PFSK-1 (cell line): ENCODE results near the gene PBLD.

Experiments used
- FOXP2 ChIP-seq: optimal IDR thresholded peaks from 2 replicates; pipeline ENCODE3; 2011; ENCODE audit warnings: borderline replicate concordance, control low read depth, inconsistent platforms; ENCODE audit not compliant: insufficient read depth; ENCODE audit errors: extremely low read length, extremely low read depth
- POLR2AphosphoS5 ChIP-seq: IDR thresholded peaks from 2 replicates; pipeline ENCODE4 v1.6.1; 2012; ENCODE audit warnings: low read depth, mild to moderate bottlenecking, control low read depth, low read length, moderate library complexity
- SIN3A ChIP-seq: IDR thresholded peaks from 2 replicates; pipeline ENCODE4 v1.6.1; 2012; ENCODE audit warnings: mild to moderate bottlenecking, low read length, moderate library complexity, borderline replicate concordance; ENCODE audit not compliant: insufficient read depth
- TAF1 ChIP-seq: IDR thresholded peaks from 2 replicates; pipeline ENCODE4 v1.6.1; 2012; ENCODE audit warnings: low read length, control low read depth, borderline replicate concordance; ENCODE audit not compliant: insufficient read depth
- TF ChIP-seq, protein P1 (sequence below), 2 experiments: IDR thresholded peaks; 2 replicates each; pipeline versions ENCODE4 v1.6.1 to v1.8.0; 2011 to 2012; ENCODE audit warnings: low read depth in 2 of 2, low read length in 2 of 2, control low read depth in 1 of 2, inconsistent platforms in 1 of 2, mild to moderate bottlenecking in 1 of 2, moderate library complexity in 1 of 2; ENCODE audit not compliant: insufficient read depth in 1 of 2

DNA sequence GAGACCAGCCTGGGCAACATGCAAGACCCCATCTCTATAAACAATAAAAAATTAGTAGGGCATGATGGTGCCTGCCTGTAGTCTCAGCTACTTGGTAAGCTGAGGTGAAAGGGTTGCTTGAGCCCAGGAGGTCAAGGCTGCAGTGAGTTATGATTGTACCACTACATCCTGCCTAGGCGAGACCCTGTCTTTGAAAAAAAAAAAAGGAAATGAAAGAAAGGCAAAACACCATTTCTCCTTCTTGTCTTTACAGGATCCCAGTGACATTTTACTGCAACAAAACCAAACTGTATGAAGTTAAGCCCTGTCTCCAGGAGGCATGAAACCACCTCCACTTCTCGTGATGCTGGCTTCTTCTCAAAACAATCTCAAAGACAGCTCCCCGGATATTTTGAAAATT lies 29.9 kb upstream of the PBLD start:
- TF ChIP-seq TAF1 (no peak), SIN3A (no peak), POLR2AphosphoS5 (no peak), FOXP2 (no peak)
- TF ChIP-seq, protein P1, sequence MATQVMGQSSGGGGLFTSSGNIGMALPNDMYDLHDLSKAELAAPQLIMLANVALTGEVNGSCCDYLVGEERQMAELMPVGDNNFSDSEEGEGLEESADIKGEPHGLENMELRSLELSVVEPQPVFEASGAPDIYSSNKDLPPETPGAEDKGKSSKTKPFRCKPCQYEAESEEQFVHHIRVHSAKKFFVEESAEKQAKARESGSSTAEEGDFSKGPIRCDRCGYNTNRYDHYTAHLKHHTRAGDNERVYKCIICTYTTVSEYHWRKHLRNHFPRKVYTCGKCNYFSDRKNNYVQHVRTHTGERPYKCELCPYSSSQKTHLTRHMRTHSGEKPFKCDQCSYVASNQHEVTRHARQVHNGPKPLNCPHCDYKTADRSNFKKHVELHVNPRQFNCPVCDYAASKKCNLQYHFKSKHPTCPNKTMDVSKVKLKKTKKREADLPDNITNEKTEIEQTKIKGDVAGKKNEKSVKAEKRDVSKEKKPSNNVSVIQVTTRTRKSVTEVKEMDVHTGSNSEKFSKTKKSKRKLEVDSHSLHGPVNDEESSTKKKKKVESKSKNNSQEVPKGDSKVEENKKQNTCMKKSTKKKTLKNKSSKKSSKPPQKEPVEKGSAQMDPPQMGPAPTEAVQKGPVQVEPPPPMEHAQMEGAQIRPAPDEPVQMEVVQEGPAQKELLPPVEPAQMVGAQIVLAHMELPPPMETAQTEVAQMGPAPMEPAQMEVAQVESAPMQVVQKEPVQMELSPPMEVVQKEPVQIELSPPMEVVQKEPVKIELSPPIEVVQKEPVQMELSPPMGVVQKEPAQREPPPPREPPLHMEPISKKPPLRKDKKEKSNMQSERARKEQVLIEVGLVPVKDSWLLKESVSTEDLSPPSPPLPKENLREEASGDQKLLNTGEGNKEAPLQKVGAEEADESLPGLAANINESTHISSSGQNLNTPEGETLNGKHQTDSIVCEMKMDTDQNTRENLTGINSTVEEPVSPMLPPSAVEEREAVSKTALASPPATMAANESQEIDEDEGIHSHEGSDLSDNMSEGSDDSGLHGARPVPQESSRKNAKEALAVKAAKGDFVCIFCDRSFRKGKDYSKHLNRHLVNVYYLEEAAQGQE (IDR thresholded peaks at IDR 0.05; ENCODE audit: insufficient read depth in 1 of 2, low read depth in 2 of 2, low read length in 2 of 2), result no peak
